Testis (tissue), 3 donors: ENCODE results near the gene PDZD8. TPM values are rescaled to one million over a fixed set of nuclear protein-coding genes. Genes with fewer than 3 reads are reported as not detected.

Experiments
- DNase-seq: peaks from one replicate; pipeline ENCODE4 v3.0.0-alpha.2; 2019
- H3K27ac ChIP-seq, 2 donors: fragments of 200-600 bp; sonication (generic); one replicate each; pipeline ENCODE4 v1.5.1; 2019
- H3K27me3 ChIP-seq: fragments of 200-600 bp; sonication (generic); one replicate; pipeline ENCODE4 v1.5.1; 2019
- H3K36me3 ChIP-seq: fragments of 200-600 bp; sonication (generic); one replicate; pipeline ENCODE4 v1.5.1; 2017; ENCODE audit warnings: low read depth; ENCODE audit errors: missing control alignments
- H3K4me1 ChIP-seq: fragments of 200-600 bp; sonication (generic); one replicate; pipeline ENCODE4 v1.5.1; 2019
- H3K4me3 ChIP-seq, 2 donors: fragments of 200-600 bp; sonication (generic); one replicate each; pipeline ENCODE4 v1.5.1; 2017 to 2019
- H3K9me3 ChIP-seq: fragments of 200-600 bp; sonication (generic); one replicate; pipeline ENCODE4 v1.5.1; 2017
- POLR2A ChIP-seq: fragments of 450-650 bp; IDR thresholded peaks from one replicate; pipeline ENCODE4 v1.6.1; 2017; ENCODE audit warnings: antibody characterized with exemption, mild to moderate bottlenecking, moderate library complexity
- WGBS, 2 donors: methylation state at CpG; one replicate each; pipeline ENCODE4 v1.1.5; 2018; 5-methylcytosine and 5-hydroxymethylcytosine counted together
- intact Hi-C: fragments of 100-400 bp; cut with DNase I; formaldehyde crosslinking; loops from one replicate; pipeline ENCODE4 v1.15.1; 2023; ENCODE audit warnings: low total_unique reads
- polyA plus RNA-seq: library from polyadenylated mRNA; stranded (reverse); fragments of 350-450 nt; fragmentation: Illumina TruSeq; extraction: RNeasy Lipid Tissue Mini Kit (QIAGEN cat#74804); gene quantifications from one replicate; pipeline ENCODE4 v1.2.3, GENCODE V29; 2014; ENCODE audit warnings: low read depth, low replicate concordance; ENCODE audit not compliant: insufficient read depth
- total RNA-seq, 2 donors: library from RNA; depleted of rRNA; stranded (reverse); fragments of >200 nt; gene quantifications; one replicate each; pipeline ENCODE4 v1.2.3, GENCODE V29; 2016
- TF ChIP-seq, protein P1 (sequence below), 3 experiments: fragments of 450-650 bp in 2 of 3; fragments of 200-600 bp in 1 of 3; sonication (generic) in 1 of 3; IDR thresholded peaks; one replicate each; pipeline ENCODE4 v1.5.1; 2016 to 2019; ENCODE audit warnings: antibody characterized with exemption in 3 of 3, mild to moderate bottlenecking in 2 of 3, moderate library complexity in 1 of 3

PDZD8 gene
- total and polyA plus RNA-seq, 3 donors from 2014 or later: 49.6 to 120 (median 107) TPM

DNA sequence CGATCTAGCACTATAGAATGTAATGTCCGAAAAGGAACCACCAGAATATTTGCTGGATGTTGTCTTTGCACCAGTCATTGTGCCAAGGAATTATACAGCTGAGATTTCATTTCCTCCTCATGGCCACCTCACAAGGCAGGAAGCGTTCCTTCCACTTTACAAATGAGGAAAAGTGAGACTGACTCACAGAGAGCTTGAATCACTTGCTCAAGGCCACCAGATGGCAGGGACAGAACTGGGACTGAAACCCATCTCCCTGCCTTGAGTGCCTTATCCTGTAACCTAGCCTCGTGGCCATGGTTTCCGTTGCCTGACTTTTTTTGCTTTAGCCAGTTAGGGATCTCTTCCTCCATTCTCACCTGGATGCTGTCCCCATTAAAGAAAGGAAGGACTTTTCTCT, 44.7 kb upstream of the PDZD8 start:
- no peak for TF ChIP-seq POLR2A
- TF ChIP-seq, protein P1, sequence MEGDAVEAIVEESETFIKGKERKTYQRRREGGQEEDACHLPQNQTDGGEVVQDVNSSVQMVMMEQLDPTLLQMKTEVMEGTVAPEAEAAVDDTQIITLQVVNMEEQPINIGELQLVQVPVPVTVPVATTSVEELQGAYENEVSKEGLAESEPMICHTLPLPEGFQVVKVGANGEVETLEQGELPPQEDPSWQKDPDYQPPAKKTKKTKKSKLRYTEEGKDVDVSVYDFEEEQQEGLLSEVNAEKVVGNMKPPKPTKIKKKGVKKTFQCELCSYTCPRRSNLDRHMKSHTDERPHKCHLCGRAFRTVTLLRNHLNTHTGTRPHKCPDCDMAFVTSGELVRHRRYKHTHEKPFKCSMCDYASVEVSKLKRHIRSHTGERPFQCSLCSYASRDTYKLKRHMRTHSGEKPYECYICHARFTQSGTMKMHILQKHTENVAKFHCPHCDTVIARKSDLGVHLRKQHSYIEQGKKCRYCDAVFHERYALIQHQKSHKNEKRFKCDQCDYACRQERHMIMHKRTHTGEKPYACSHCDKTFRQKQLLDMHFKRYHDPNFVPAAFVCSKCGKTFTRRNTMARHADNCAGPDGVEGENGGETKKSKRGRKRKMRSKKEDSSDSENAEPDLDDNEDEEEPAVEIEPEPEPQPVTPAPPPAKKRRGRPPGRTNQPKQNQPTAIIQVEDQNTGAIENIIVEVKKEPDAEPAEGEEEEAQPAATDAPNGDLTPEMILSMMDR (IDR thresholded peaks at IDR 0.05): no peak
- Histone ChIP-seq H3K4me1 (no peaks in the 10 kb centered on the region), H3K36me3 (no peaks in the 10 kb centered on the region), H3K9me3 (no peaks in the 10 kb centered on the region), H3K27me3 (no peaks in the 10 kb centered on the region), H3K27ac (no peak overlapping the region), H3K4me3 (no peak overlapping the region)
- 69 to 74% methylated on average over 5 of the region's 5 CpGs for WGBS, 2 donors
- no peak for DNase-seq
- intact Hi-C loops: no loop called here

DNA sequence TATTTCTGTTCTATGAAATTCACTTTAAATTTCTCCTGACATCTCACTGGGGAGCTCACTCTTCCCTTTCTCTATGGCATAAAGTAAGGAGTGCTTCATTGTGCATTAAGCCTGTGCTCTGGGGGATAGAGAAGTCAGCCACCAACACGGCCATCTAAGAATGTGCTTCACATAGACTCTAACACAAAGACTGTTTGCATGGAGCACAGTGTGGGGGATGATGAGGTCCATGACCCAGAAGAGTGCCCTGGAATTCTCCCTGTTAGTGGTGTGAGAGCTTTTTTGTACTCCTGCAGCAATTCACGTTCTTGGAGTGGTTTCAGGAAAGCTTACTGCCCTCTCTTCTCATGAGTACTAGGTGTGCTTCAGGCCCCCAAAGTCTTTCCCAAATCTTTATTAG, 43.9 kb upstream of the PDZD8 start:
- H3K4me3 ChIP-seq: no peak overlapping the region
- intact Hi-C loops: no loop called here
- H3K27ac ChIP-seq: no peak overlapping the region
- WGBS, 2 donors: 63 to 79% methylated on average over 2 of the region's 2 CpGs
- H3K9me3 ChIP-seq: no peaks in the 10 kb centered on the region
- H3K36me3 ChIP-seq: no peaks in the 10 kb centered on the region
- DNase-seq: no peak
- TF ChIP-seq, protein P1 (IDR thresholded peaks at IDR 0.05): no peak
- no peak for TF ChIP-seq POLR2A
- H3K27me3 ChIP-seq: no peaks in the 10 kb centered on the region
- H3K4me1 ChIP-seq: no peaks in the 10 kb centered on the region

DNA sequence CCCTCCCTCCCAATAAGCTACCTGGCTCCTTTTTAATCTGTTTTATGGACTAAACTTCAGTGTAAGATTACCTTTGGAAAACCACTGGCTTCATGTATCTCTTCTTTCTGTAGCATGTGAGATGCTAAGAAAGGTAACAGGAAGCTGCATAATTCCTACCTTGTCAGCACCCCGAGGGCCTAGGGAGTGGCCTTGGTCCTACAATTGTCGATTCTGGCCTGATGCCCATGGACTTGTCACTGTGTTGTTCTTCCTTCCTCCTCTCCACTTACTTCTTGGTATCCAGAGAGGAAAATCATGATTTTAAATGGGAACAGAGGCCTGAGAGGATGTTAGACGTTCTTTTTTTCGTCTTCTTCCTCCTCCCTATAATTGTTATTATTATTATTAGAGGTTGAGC, 42.9 kb upstream of the PDZD8 start:
- H3K4me3 ChIP-seq: no peak overlapping the region
- H3K36me3 ChIP-seq: no peaks in the 10 kb centered on the region
- TF ChIP-seq POLR2A: no peak
- TF ChIP-seq, protein P1 (IDR thresholded peaks at IDR 0.05): no peak
- intact Hi-C loops: no loop called here
- H3K27me3 ChIP-seq: no peaks in the 10 kb centered on the region
- H3K4me1 ChIP-seq: no peaks in the 10 kb centered on the region
- WGBS, 2 donors: 63 to 66% methylated on average over 4 of the region's 4 CpGs
- H3K9me3 ChIP-seq: no peaks in the 10 kb centered on the region
- DNase-seq: no peak
- no peak overlapping the region for H3K27ac ChIP-seq

DNA sequence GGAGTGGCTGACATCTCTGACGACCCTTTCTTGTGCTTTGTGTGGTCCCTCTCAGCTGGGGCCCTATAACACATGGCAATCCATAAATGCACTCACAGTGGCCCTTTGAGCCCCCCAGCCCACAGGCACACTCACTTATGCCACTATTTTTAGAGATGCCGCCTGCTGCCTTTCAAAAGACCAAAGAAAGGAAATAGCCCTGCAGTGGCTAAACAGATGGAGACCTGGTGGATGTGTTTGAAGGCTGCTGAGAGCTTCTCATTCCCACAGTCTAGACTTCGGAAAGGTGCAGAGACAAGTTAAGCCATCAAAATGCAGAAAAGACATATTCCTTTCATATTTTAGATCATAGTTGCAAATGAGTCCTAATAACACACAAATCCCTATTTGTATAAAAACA, 42.0 kb upstream of the PDZD8 start:
- Histone ChIP-seq H3K27me3 (no peaks in the 10 kb centered on the region), H3K4me3 (no peak overlapping the region), H3K4me1 (no peaks in the 10 kb centered on the region), H3K9me3 (no peaks in the 10 kb centered on the region), H3K27ac (no peak overlapping the region), H3K36me3 (no peaks in the 10 kb centered on the region)
- intact Hi-C loops: no loop called here
- DNase-seq: no peak
- TF ChIP-seq, protein P1 (IDR thresholded peaks at IDR 0.05): no peak
- no peak for TF ChIP-seq POLR2A
- WGBS, 2 donors: 83 to 87% methylated on average over 3 of the region's 3 CpGs

DNA sequence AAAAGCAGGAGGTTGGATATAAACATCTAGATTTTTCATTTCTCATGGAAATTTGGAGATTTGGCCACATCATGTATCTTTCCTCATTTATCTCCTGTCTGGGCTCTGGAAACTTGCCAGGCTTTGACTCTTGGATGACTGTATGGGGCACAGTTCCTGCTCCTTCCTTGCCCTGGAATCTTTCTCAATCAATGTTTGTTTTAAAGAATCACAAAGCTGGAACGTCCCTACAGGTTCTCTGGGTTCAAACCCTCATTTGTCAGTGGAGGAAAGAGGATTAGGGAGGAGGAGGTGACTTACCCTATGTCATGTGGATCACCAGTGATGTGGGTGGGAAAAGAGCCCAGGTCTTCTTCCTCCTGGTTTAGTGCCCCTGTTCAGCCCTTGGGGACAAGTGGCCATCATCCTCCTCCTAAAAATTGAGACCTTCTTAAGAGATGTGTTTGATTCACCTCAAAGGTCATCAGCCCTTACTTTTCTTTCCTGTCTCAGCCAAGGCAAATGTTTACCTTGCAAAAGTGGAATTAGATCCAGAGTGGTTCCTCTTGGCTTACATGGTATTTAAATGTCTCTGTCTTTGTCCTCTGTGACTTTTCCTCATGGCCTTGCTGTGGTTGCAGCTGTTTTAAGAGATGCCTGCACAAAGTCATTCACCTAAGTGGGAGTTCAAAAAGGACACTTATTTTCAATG, 38.8 kb upstream of the PDZD8 start:
- WGBS, 2 donors: 10 to 22% methylated on average over 1 of the region's 1 CpG
- no peak for DNase-seq
- Histone ChIP-seq H3K27me3 (no peaks in the 10 kb centered on the region), H3K9me3 (no peaks in the 10 kb centered on the region), H3K27ac (no peak overlapping the region), H3K4me3 (no peak overlapping the region), H3K4me1 (no peaks in the 10 kb centered on the region), H3K36me3 (no peaks in the 10 kb centered on the region)
- intact Hi-C loops: no loop called here
- TF ChIP-seq POLR2A: no peak
- TF ChIP-seq, protein P1 (IDR thresholded peaks at IDR 0.05): no peak
